Right atrium auricular region (tissue), 2 donors: ENCODE data around the gene TBX18. TPM values are rescaled to one million over a fixed set of nuclear protein-coding genes. Genes with fewer than 3 reads are reported as not detected.

Experiments
- DNase-seq: peaks from one replicate; pipeline ENCODE4 v3.0.0-alpha.2; 2019; ENCODE audit warnings: low spot score
- H3K27ac ChIP-seq, 2 donors: fragments of 200-600 bp; sonication (generic); 1 replicate in 1 of 2; 2 replicates in 1 of 2; pipeline ENCODE4 v1.5.1; 2016 to 2019
- H3K27me3 ChIP-seq, 2 donors: fragments of 200-600 bp; sonication (generic); one replicate each; pipeline versions ENCODE4 v1.5.1 to v1.6.0; 2017 to 2019
- H3K36me3 ChIP-seq: fragments of 200-600 bp; sonication (generic); one replicate; pipeline ENCODE4 v1.5.1; 2016
- H3K4me1 ChIP-seq, 2 donors: fragments of 200-600 bp; sonication (generic); one replicate each; pipeline versions ENCODE4 v1.5.1 to v1.6.0; 2017 to 2019
- H3K4me3 ChIP-seq, 2 donors: fragments of 200-600 bp; sonication (generic); 1 replicate in 1 of 2; 2 replicates in 1 of 2; pipeline ENCODE4 v1.5.1; 2017 to 2019; ENCODE audit warnings: mild to moderate bottlenecking in 1 of 2, moderate library complexity in 1 of 2
- H3K9me3 ChIP-seq, 2 donors: fragments of 200-600 bp; sonication (generic); one replicate each; pipeline ENCODE4 v1.5.1; 2019
- total RNA-seq, 2 donors: library from RNA; depleted of rRNA; stranded (reverse); fragments of >200 nt; gene quantifications; one replicate each; pipeline ENCODE4 v1.1.0, GENCODE V29; 2016
- TF ChIP-seq, protein P1 (sequence below), 2 donors: fragments of 200-600 bp; sonication (generic); IDR thresholded peaks; one replicate each; pipeline ENCODE4 v1.5.1; 2019; ENCODE audit warnings: antibody characterized with exemption in 2 of 2

Gene TBX18
- total RNA-seq, 2 donors from 2014 or later: 8.2 to 13.1 TPM

DNA sequence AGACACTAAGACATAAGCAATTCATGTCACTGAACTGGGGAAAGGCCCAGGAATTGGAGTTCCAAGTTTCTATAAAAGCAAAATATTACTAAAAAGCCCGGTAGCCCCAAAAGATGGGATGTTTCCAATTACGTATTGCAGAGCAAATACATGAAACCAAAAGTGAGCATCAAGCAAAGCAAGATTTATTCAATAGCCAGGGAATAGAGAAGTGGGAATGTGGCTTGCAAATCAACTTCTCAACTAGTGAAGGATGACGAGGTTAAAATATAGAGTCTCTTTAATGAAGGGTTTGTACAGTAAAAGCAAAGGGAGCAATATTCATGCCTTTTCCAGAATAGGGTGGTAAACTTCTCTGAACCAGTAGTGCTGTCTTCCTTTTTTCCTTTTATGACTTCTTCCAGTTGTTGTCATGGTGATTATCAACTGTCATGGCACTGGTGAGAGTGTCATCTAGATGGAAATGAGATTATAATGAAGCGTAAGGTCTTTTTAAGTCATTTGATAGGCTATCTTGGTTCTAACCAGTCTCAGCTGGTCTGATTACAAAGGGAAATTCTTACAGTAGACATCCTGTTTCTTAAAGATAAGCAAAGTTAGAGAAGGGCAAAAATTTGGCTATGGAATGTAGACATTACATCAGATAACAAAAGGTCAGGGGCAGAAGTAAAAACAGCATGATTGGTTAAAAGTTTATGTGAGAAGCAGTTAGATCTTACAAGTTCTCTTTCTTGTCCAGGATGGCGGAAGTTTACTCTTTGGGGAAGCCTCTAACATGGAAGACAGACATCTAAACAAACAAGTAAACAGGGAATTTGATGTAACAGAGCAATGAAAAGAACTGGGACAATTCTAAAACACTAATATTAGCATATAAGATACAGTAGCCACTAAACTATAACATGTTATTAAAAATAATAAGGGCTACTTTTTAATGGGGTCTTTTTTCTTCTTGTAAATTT is 96.9 kb downstream of the TBX18 start:
- Histone ChIP-seq H3K4me3 (no peak overlapping the region), H3K4me1 (no peaks in the 10 kb centered on the region), H3K27ac (no peak overlapping the region), H3K36me3 (no peaks in the 10 kb centered on the region), H3K9me3 (no peaks in the 10 kb centered on the region), H3K27me3 (no peaks in the 10 kb centered on the region)
- TF ChIP-seq, protein P1, sequence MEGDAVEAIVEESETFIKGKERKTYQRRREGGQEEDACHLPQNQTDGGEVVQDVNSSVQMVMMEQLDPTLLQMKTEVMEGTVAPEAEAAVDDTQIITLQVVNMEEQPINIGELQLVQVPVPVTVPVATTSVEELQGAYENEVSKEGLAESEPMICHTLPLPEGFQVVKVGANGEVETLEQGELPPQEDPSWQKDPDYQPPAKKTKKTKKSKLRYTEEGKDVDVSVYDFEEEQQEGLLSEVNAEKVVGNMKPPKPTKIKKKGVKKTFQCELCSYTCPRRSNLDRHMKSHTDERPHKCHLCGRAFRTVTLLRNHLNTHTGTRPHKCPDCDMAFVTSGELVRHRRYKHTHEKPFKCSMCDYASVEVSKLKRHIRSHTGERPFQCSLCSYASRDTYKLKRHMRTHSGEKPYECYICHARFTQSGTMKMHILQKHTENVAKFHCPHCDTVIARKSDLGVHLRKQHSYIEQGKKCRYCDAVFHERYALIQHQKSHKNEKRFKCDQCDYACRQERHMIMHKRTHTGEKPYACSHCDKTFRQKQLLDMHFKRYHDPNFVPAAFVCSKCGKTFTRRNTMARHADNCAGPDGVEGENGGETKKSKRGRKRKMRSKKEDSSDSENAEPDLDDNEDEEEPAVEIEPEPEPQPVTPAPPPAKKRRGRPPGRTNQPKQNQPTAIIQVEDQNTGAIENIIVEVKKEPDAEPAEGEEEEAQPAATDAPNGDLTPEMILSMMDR (IDR thresholded peaks at IDR 0.05): no peak
- no peak for DNase-seq

DNA sequence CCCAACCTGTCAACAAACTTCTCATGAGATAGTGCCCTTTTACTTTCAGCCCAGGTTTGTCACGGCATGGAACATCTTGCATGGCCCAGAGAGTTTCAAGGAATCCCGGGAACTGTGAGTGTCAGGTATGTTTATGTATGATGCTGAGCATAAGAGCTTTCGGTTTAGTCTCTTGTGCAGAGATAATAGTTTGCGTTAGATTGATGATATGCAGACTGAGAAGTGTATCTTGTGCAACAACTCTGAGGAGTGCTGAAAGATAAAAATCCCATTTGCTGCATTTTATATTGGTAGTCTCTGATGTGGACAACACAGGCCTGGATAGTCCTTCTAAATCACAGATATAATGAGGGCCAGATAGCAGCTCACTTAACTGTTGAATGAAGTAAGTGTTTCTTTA is 99.0 kb downstream of the TBX18 start:
- Histone ChIP-seq H3K27ac (no peak overlapping the region), H3K4me1 (no peaks in the 10 kb centered on the region), H3K9me3 (no peaks in the 10 kb centered on the region), H3K36me3 (no peaks in the 10 kb centered on the region), H3K4me3 (no peak overlapping the region), H3K27me3 (no peaks in the 10 kb centered on the region)
- TF ChIP-seq, protein P1 (IDR thresholded peaks at IDR 0.05): no peak
- DNase-seq: no peak

DNA sequence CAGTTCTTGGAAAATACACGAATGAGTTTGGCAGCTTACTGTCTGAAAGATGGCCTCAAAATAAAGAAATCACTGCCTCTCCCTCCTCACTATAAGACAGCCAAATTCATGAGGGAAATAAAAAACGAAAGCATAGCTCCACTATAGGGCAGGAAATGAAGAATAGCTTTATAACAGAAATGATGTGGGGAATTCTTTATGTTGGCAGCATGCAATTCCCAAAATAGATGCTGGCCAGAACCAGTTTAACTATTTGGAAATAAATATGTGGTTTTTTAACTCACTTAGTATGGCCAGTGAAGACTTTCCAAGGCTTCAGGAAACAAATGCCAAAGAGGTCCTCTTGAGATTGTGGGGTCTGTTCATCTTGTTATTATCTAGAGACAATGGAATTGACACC is 100.5 kb downstream of the TBX18 start:
- no peak for DNase-seq
- Histone ChIP-seq H3K4me3 (no peak overlapping the region), H3K4me1 (no peaks in the 10 kb centered on the region), H3K27me3 (no peaks in the 10 kb centered on the region), H3K36me3 (no peaks in the 10 kb centered on the region), H3K27ac (no peak overlapping the region), H3K9me3 (no peaks in the 10 kb centered on the region)
- TF ChIP-seq, protein P1 (IDR thresholded peaks at IDR 0.05): no peak

DNA sequence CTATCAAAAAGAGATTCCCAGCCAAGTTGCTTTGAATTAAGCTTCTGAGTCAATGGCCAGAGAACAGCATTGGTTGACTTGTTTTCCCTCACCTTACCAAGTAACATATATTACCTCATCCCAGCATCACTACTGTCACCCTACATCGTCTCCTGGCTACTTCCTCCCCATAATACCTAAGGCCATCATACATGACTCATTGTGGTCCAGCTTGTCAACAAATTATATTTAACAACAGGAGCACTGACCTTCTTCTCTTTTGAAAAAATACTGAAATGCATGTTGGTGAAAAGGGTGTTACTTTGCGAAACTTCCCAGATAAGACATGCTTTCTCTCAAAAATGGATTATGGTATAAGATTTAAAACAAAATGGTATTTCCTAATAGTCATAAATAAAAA is 106.9 kb downstream of the TBX18 start:
- Histone ChIP-seq H3K27ac (no peak overlapping the region), H3K9me3 (no peaks in the 10 kb centered on the region), H3K4me3 (no peak overlapping the region), H3K4me1 (no peaks in the 10 kb centered on the region), H3K36me3 (no peaks in the 10 kb centered on the region), H3K27me3 (no peaks in the 10 kb centered on the region)
- TF ChIP-seq, protein P1 (IDR thresholded peaks at IDR 0.05): no peak
- DNase-seq: no peak

DNA sequence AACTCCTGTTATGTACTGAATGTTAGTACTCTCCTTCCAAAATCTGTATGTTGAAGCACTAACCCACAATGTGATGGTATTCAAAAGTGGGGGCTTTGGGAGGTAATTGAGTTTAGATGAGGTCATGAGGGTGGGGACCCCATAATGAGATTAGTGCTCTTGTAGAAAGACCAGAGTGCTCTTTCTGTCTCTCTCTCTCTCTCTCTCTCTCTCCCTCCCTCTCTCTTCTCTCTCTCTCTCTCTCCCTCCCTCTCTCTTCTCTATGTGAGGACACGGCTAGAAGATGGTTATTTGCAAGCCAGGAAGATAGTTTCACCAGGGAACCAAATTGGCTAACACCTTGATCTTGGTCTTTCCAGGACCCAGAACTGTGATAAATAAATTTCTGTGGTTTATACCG is 107.4 kb downstream of the TBX18 start:
- Histone ChIP-seq H3K4me1 (no peaks in the 10 kb centered on the region), H3K27me3 (no peaks in the 10 kb centered on the region), H3K4me3 (no peak overlapping the region), H3K9me3 (no peaks in the 10 kb centered on the region), H3K36me3 (no peaks in the 10 kb centered on the region), H3K27ac (no peak overlapping the region)
- TF ChIP-seq, protein P1 (IDR thresholded peaks at IDR 0.05): no peak
- DNase-seq: no peak
